PC-3 (cell line): ENCODE measurements around the gene CNTNAP2. TPM values are rescaled to one million over a fixed set of nuclear protein-coding genes. Genes with fewer than 3 reads are reported as not detected.

Experiments used
- ATAC-seq: fragments of 200-7000 bp; cut with Tn5 transposase; 2 replicates; pipeline ENCODE4 v1.9.1; 2020; ENCODE audit warnings: mild to moderate bottlenecking, moderate library complexity
- BruUV-seq: library from RNA; stranded (reverse); fragments of 400-500 nt; replicated peaks from 2 replicates; lab custom pipeline; 2021; lab: Mats Ljungman, UMichigan
- CTCF ChIA-PET: fragments of 300-600 bp; sonication (Branson Sonifier 250); formaldehyde crosslinking; loops from one replicate; lab custom pipeline; 2022; ENCODE audit warnings: antibody characterized with exemption; lab: Charles Lee
- POLR2A ChIA-PET: fragments of 300-600 bp; sonication (Branson Sonifier 250); formaldehyde crosslinking; loops from one replicate; lab custom pipeline; 2022; ENCODE audit warnings: antibody characterized with exemption; ENCODE audit not compliant: unreplicated experiment; lab: Charles Lee
- DNase-seq: peaks from one replicate; pipeline ENCODE4 v3.0.0-alpha.2; 2015
- H2AFZ ChIP-seq: fragments of 300-600 bp; sonication (generic); 2 replicates; pipeline ENCODE4 v1.6.0; 2016; ENCODE audit warnings: antibody characterized with exemption, low read length
- H3F3A ChIP-seq: fragments of 300-600 bp; sonication (generic); one replicate; pipeline ENCODE4 v1.6.0; 2017; ENCODE audit warnings: antibody characterized with exemption, low read length, control low read depth, mild to moderate bottlenecking; ENCODE audit not compliant: unreplicated experiment
- H3K27ac ChIP-seq: fragments of 300-600 bp; sonication (generic); 2 replicates; pipeline ENCODE4 v1.5.1; 2016; ENCODE audit warnings: mild to moderate bottlenecking, low read length
- H3K27me3 ChIP-seq: fragments of 300-600 bp; sonication (generic); 2 replicates; pipeline ENCODE4 v1.6.1; 2016; ENCODE audit warnings: low read length, mixed read lengths
- H3K36me3 ChIP-seq: fragments of 300-600 bp; sonication (generic); 2 replicates; pipeline ENCODE4 v1.6.1; 2016; ENCODE audit warnings: low read depth, mixed run types, low read length, mixed read lengths
- H3K4me1 ChIP-seq: fragments of 300-600 bp; sonication (generic); 2 replicates; pipeline ENCODE4 v1.5.1; 2016; ENCODE audit warnings: low read length; ENCODE audit not compliant: insufficient read depth
- H3K4me2 ChIP-seq: fragments of 300-600 bp; sonication (generic); 2 replicates; pipeline ENCODE4 v1.6.0; 2016; ENCODE audit warnings: low read length
- H3K4me3 ChIP-seq: fragments of 300-600 bp; sonication (generic); 2 replicates; pipeline ENCODE4 v1.5.1; 2016; ENCODE audit warnings: mild to moderate bottlenecking, low read length, mixed read lengths
- H3K79me2 ChIP-seq: fragments of 300-600 bp; sonication (generic); 2 replicates; pipeline ENCODE4 v1.6.1; 2017; ENCODE audit warnings: low read length, mixed read lengths
- H3K9ac ChIP-seq: fragments of 300-600 bp; sonication (generic); 2 replicates; pipeline ENCODE4 v1.6.0; 2016; ENCODE audit warnings: mild to moderate bottlenecking, low read length
- H3K9me2 ChIP-seq: fragments of 300-600 bp; sonication (generic); replicated peaks from 2 replicates; pipeline ENCODE4 v1.6.1; 2016; ENCODE audit warnings: mixed run types, low read length, mixed read lengths
- H3K9me3 ChIP-seq: fragments of 300-600 bp; sonication (generic); 2 replicates; pipeline ENCODE4 v1.6.1; 2016; ENCODE audit warnings: low read length, mixed read lengths
- H4K20me1 ChIP-seq: fragments of 300-600 bp; sonication (generic); 2 replicates; pipeline ENCODE4 v1.6.1; 2016; ENCODE audit warnings: low read length, mixed read lengths
- EZH2 ChIP-seq: fragments of 300-600 bp; sonication (generic); IDR thresholded peaks from one replicate; pipeline ENCODE4 v1.6.1; 2017; ENCODE audit warnings: antibody characterized with exemption, mild to moderate bottlenecking, low read length; ENCODE audit not compliant: unreplicated experiment
- EZH2phosphoT487 ChIP-seq: fragments of 300-600 bp; sonication (generic); IDR thresholded peaks from 2 replicates; pipeline ENCODE4 v1.6.1; 2018; ENCODE audit warnings: mild to moderate bottlenecking, antibody characterized with exemption, low read length, borderline replicate concordance
- intact Hi-C: fragments of 100-400 bp; cut with micrococcal nuclease; formaldehyde crosslinking; loops from 2 replicates; pipeline ENCODE4 v1.9.0; 2023
- total RNA-seq: library from RNA; depleted of rRNA; stranded (reverse); fragments of >200 nt; gene quantifications from 2 replicates; pipeline ENCODE4 v1.2.3, GENCODE V29; 2014
- TF ChIP-seq, protein P1 (sequence below): fragments of 300-600 bp; sonication (generic); conservative IDR thresholded peaks from 2 replicates; pipeline ENCODE4 v1.5.1; 2017; ENCODE audit warnings: antibody characterized with exemption, low read depth, mild to moderate bottlenecking, low read length

Gene CNTNAP2
- total RNA-seq, 1 experiment from 2014 or later: 1.5 TPM

DNA sequence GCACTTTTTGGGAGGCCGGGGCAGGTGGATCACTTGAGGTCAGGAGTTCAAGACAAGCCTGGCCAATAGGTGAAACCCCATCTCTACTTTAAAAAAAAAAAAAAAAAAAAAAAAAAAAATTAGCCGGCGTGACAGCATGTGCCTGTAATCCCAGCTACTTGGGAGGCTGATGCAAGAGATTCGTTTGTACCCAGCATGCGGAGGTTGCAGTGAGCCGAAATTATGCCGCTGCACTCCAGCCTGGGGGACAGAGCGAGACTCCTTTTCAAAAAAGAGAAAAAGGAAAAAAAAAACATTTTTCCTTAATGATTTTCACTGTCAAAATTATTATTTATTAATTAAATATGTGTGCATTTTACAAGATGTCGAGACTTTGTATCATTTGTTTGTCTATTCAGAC, 253.6 kb downstream of the CNTNAP2 start:
- no peaks in the 10 kb centered on the region for H3F3A ChIP-seq
- DNase-seq (no peak), ATAC-seq (no peak)
- intact Hi-C loops: no loop called here
- no peak overlapping the region for H2AFZ ChIP-seq
- TF ChIP-seq EZH2phosphoT487 (no peak), EZH2 (no peak)
- no peaks in the 10 kb centered on the region for H3K27me3 ChIP-seq
- no TSS peak for BruUV-seq
- no peak overlapping the region for H3K4me2 ChIP-seq
- H3K9me3 ChIP-seq: no peaks in the 10 kb centered on the region
- H3K36me3 ChIP-seq: no peaks in the 10 kb centered on the region
- no peaks in the 10 kb centered on the region for H3K79me2 ChIP-seq
- no peak overlapping the region for H3K9ac ChIP-seq
- no peaks in the 10 kb centered on the region for H4K20me1 ChIP-seq
- H3K4me1 ChIP-seq: peaks cover 5% of the 10 kb centered on the region; the same call in 1 of the 2 replicates
- H3K4me3 ChIP-seq: no peak overlapping the region
- CTCF ChIA-PET: no interaction called here
- H3K27ac ChIP-seq: no peak overlapping the region
- POLR2A ChIA-PET: no interaction called here
- no peaks in the 10 kb centered on the region for H3K9me2 ChIP-seq

DNA sequence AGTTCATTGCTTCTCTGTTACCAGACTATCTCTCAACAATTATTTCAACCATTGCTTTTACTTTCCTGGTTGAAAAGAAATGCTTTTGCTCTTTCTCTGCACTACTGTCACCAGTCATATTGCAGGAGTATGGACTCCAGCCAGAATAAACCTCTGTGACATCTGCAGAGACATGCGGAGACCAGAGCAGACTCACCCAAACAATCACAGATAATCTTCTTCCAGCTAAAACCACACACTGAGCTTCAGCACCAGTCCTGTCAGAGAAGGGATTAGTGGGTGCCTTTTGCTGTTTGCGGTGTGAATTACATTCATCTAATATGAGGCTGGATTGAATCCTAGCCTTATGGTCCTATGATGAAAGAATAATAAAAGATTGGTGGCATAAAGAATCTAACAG, 258.6 kb downstream of the CNTNAP2 start:
- ChIA-PET CTCF (no interaction called here), POLR2A (no interaction called here)
- Histone ChIP-seq H3K27me3 (no peaks in the 10 kb centered on the region), H3K79me2 (no peaks in the 10 kb centered on the region), H2AFZ (no peak overlapping the region), H3K9me2 (no peaks in the 10 kb centered on the region), H3K4me1 (no peaks in the 10 kb centered on the region), H3K4me2 (no peak overlapping the region), H4K20me1 (no peaks in the 10 kb centered on the region), H3K4me3 (no peak overlapping the region), H3F3A (no peaks in the 10 kb centered on the region), H3K9ac (no peak overlapping the region), H3K36me3 (no peaks in the 10 kb centered on the region), H3K27ac (no peak overlapping the region), H3K9me3 (no peaks in the 10 kb centered on the region)
- TF ChIP-seq EZH2 (no peak), EZH2phosphoT487 (no peak)
- TF ChIP-seq, protein P1, sequence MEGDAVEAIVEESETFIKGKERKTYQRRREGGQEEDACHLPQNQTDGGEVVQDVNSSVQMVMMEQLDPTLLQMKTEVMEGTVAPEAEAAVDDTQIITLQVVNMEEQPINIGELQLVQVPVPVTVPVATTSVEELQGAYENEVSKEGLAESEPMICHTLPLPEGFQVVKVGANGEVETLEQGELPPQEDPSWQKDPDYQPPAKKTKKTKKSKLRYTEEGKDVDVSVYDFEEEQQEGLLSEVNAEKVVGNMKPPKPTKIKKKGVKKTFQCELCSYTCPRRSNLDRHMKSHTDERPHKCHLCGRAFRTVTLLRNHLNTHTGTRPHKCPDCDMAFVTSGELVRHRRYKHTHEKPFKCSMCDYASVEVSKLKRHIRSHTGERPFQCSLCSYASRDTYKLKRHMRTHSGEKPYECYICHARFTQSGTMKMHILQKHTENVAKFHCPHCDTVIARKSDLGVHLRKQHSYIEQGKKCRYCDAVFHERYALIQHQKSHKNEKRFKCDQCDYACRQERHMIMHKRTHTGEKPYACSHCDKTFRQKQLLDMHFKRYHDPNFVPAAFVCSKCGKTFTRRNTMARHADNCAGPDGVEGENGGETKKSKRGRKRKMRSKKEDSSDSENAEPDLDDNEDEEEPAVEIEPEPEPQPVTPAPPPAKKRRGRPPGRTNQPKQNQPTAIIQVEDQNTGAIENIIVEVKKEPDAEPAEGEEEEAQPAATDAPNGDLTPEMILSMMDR: no peak
- ATAC-seq (no peak), DNase-seq (no peak)
- intact Hi-C loops: no loop called here
- no TSS peak for BruUV-seq

DNA sequence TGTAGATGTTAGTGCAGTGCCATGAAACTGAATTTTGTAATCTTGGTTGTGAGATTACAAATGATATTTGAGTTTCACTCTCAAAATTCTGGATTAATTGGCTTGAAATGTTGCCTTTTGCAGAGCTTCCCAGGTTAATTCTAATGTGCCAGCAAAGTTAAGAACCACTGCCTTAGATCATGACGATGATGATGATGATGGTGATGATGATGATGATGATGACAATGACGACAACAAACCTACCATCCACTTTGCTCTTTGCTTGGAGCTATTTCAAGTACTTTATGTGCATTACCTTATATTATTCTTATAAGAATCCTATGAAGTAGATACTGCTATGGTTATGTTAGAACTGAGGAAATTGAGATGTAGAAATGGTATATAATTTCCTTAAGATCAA, 261.6 kb downstream of the CNTNAP2 start:
- ATAC-seq: no peak
- Histone ChIP-seq H4K20me1 (no peaks in the 10 kb centered on the region), H3K9ac (no peak overlapping the region), H3K9me2 (no peaks in the 10 kb centered on the region), H3K27me3 (no peaks in the 10 kb centered on the region), H3K4me3 (no peak overlapping the region), H3K36me3 (no peaks in the 10 kb centered on the region), H3K27ac (no peak overlapping the region), H3K79me2 (no peaks in the 10 kb centered on the region), H2AFZ (no peak overlapping the region), H3F3A (no peaks in the 10 kb centered on the region), H3K4me2 (no peak overlapping the region), H3K9me3 (no peaks in the 10 kb centered on the region), H3K4me1 (no peaks in the 10 kb centered on the region)
- ChIA-PET CTCF (no interaction called here), POLR2A (interaction anchor here (0.5 kb wide), 1 partner anchor 1186 kb away, joined by 3 read pairs; no protein-coding TSS in a partner anchor)
- TF ChIP-seq, protein P1: no peak
- TF ChIP-seq EZH2: no peak
- intact Hi-C loops: no loop called here
- no TSS peak for BruUV-seq
- no peak for DNase-seq
